Activated CD8-positive, alpha-beta T cell treated with anti-CD3 and anti-CD28 coated beads for 36 hours (primary cell): ENCODE data around the gene CCDC33. TPM values are rescaled to one million over a fixed set of nuclear protein-coding genes. Genes with fewer than 3 reads are reported as not detected.

Experiments used
- ATAC-seq: fragments of 200-7000 bp; cut with Tn5 transposase; one replicate; pipeline ENCODE4 v1.10.0; 2021; ENCODE audit warnings: mild to moderate bottlenecking, moderate library complexity
- CTCF ChIA-PET: fragments of 350-600 bp; sonication (Branson Sonifier 250); formaldehyde crosslinking; loops from one replicate; lab custom pipeline; 2021; ENCODE audit warnings: antibody characterized with exemption; lab: Charles Lee
- POLR2A ChIA-PET: fragments of 350-600 bp; sonication (Branson Sonifier 250); formaldehyde crosslinking; loops from one replicate; lab custom pipeline; 2021; ENCODE audit warnings: antibody characterized with exemption; lab: Charles Lee
- DNase-seq: peaks from one replicate; pipeline ENCODE4 v3.0.0-alpha.2; 2020
- H3K27ac Mint-ChIP-seq: one replicate; pipeline ENCODE4 v1.8.0; 2021; ENCODE audit warnings: mild to moderate bottlenecking, mixed read lengths
- H3K27me3 Mint-ChIP-seq: one replicate; pipeline ENCODE4 v1.8.0; 2021; ENCODE audit warnings: mixed read lengths
- H3K36me3 Mint-ChIP-seq: one replicate; pipeline ENCODE4 v1.8.0; 2021; ENCODE audit warnings: low read depth, mixed read lengths
- H3K4me1 Mint-ChIP-seq: one replicate; pipeline ENCODE4 v1.8.0; 2021; ENCODE audit warnings: low read depth, mixed read lengths
- H3K4me3 Mint-ChIP-seq: one replicate; pipeline ENCODE4 v1.8.0; 2021; ENCODE audit warnings: mild to moderate bottlenecking, moderate library complexity, mixed read lengths
- H3K9me3 Mint-ChIP-seq: one replicate; pipeline ENCODE4 v1.8.0; 2021; ENCODE audit warnings: mixed read lengths
- intact Hi-C: fragments of 100-400 bp; cut with micrococcal nuclease; formaldehyde crosslinking; loops from one replicate; pipeline ENCODE4 v1.10.0; 2022
- total RNA-seq, 2 experiments: library from RNA; stranded (reverse); gene quantifications; one replicate each; pipeline ENCODE4 v1.2.3, GENCODE V29; 2021
- TF ChIP-seq, protein P1 (sequence below): fragments of 200-600 bp; IDR thresholded peaks from one replicate; pipeline ENCODE4 v1.8.0; 2022; ENCODE audit warnings: antibody characterized with exemption, mild to moderate bottlenecking

The CCDC33 gene
- total RNA-seq, 2 experiments from 2014 or later, result 0.16 to 0.38 TPM

DNA sequence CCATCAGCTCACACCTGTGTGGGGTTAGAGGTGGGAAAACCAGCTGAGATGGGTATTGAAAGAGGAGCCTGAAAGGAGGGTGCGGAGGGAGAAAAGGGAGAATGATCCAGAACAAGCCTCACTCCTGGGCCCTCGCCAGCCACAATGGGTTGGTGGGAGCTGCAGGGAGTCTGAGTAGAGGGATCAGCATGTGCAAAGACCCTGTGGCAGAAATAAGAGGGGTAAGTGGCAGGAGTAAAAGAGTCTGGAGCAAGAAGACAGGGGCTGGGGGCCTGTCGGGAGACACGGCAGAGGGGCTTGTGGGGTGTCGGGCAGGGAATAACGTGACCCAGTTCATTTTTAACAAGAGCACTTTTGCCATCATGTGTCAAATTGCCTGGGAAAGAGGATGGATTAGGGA lies 34.0 kb downstream of the CCDC33 start:
- ChIA-PET CTCF (no interaction called here), POLR2A (interaction anchor here (0.5 kb wide), 1 partner anchor 16 kb away, joined by 3 read pairs; no protein-coding TSS in a partner anchor)
- DNase-seq (no peak), ATAC-seq (no peak)
- Mint-ChIP-seq H3K9me3 (no peaks in the 10 kb centered on the region), H3K27ac (no peak overlapping the region), H3K36me3 (no peaks in the 10 kb centered on the region), H3K4me3 (no peak overlapping the region), H3K27me3 (peaks cover 10% of the 10 kb centered on the region), H3K4me1 (no peaks in the 10 kb centered on the region)
- TF ChIP-seq, protein P1, sequence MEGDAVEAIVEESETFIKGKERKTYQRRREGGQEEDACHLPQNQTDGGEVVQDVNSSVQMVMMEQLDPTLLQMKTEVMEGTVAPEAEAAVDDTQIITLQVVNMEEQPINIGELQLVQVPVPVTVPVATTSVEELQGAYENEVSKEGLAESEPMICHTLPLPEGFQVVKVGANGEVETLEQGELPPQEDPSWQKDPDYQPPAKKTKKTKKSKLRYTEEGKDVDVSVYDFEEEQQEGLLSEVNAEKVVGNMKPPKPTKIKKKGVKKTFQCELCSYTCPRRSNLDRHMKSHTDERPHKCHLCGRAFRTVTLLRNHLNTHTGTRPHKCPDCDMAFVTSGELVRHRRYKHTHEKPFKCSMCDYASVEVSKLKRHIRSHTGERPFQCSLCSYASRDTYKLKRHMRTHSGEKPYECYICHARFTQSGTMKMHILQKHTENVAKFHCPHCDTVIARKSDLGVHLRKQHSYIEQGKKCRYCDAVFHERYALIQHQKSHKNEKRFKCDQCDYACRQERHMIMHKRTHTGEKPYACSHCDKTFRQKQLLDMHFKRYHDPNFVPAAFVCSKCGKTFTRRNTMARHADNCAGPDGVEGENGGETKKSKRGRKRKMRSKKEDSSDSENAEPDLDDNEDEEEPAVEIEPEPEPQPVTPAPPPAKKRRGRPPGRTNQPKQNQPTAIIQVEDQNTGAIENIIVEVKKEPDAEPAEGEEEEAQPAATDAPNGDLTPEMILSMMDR, result no peak
- intact Hi-C loops, result no loop called here

DNA sequence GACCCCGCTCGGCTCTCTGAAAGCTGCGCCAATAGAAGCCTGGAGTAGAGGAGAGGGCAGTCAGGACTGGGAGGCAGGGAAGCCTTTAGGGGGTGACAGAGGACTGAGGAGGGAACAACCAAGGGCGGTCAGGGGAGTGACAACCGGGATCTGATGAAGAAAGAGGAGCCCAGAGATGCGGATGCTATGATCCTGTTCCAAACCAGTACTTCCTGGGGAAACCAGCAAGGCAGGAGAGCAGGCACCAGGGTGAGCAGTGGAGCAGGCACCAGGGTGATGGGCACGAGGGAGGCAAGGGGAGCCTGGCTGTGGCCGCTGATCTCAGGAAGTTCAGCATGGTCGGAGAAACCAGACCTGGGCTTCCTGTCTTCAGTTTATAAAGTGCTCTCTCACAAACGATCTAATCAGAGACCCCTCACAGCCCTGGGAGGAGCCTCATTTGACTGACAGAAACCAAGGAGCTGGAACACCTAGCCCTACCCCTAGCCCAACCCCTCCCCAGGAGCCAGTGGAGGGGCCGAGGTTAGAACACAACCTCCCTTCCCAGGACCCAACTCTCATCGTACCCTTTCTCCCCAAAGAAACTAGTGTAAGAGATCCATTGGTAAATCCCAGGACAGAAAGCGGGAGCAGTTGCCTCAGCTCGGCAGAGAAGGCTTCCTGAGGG lies 34.9 kb downstream of the CCDC33 start:
- intact Hi-C loops, result no loop called here
- TF ChIP-seq, protein P1, result no peak
- CTCF ChIA-PET, result interaction anchor here (1.0 kb wide), 1 partner anchor 50 kb away, joined by 3 read pairs; no protein-coding TSS in a partner anchor
- H3K9me3 Mint-ChIP-seq, result no peaks in the 10 kb centered on the region
- DNase-seq (no peak), ATAC-seq (no peak)
- POLR2A ChIA-PET, result no interaction called here
- no peaks in the 10 kb centered on the region for H3K36me3 Mint-ChIP-seq
- no peaks in the 10 kb centered on the region for H3K4me1 Mint-ChIP-seq
- H3K27me3 Mint-ChIP-seq, result peaks cover 7% of the 10 kb centered on the region
- H3K27ac Mint-ChIP-seq, result no peak overlapping the region
- H3K4me3 Mint-ChIP-seq, result no peak overlapping the region

DNA sequence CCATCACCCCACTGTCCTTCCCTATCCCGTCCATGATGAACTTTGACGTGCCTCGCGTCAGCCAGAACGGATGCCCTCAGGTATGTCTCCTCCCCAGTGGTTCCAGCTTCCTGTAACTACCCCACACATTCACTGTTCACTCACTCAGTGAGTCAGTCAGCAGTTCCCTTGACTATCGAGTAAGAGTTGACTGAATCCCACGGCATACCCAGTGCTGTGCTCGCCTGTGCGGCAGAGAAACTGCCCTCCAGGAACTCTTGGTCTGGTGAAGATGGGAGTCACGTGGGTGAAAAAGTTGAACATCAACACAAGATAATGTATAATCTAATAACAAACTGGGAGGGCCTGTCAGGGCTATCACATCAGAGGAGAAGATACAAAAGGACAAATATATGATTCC lies 36.7 kb downstream of the CCDC33 start:
- no peak for DNase-seq
- TF ChIP-seq, protein P1, result no peak
- intact Hi-C loops, result no loop called here
- CTCF ChIA-PET, result no interaction called here
- Mint-ChIP-seq H3K36me3 (no peaks in the 10 kb centered on the region), H3K27ac (no peak overlapping the region), H3K4me3 (no peak overlapping the region), H3K9me3 (no peaks in the 10 kb centered on the region), H3K4me1 (no peaks in the 10 kb centered on the region), H3K27me3 (peaks cover 10% of the 10 kb centered on the region)
- POLR2A ChIA-PET, result no interaction called here
- ATAC-seq, result no peak

DNA sequence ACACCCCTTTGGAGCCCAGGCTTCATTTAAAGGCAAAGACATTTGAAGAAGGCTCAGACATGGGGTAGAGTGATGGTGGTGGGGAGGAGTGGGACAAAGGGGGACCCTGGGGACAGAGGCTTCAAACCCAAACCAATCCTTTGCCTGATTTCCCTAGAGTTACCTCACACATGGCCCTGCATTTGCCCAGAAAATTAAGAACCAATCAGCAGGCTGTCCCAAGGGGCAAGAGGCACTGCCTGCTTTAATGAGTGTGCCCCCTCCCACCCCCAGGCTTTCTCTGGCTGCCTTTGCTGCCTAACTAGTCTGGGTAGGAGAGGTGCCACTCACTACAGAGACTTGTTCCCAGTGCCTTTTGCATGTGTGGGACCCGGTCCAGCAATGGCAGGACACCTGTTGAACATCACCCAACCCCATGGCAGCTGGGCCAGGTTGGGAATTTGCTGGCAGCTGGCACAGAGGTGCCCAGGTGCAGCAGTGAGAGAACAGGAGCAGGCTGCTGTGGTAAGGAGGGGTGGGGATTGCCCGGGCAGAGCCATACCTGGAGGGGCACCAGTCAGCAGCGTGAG lies 38.4 kb downstream of the CCDC33 start:
- Mint-ChIP-seq H3K27ac (no peak overlapping the region), H3K4me3 (no peak overlapping the region), H3K9me3 (no peaks in the 10 kb centered on the region), H3K27me3 (peaks cover 10% of the 10 kb centered on the region), H3K4me1 (no peaks in the 10 kb centered on the region), H3K36me3 (no peaks in the 10 kb centered on the region)
- CTCF ChIA-PET, result no interaction called here
- TF ChIP-seq, protein P1, result no peak
- no peak for ATAC-seq
- POLR2A ChIA-PET, result no interaction called here
- DNase-seq, result no peak
- intact Hi-C loops, result no loop called here

DNA sequence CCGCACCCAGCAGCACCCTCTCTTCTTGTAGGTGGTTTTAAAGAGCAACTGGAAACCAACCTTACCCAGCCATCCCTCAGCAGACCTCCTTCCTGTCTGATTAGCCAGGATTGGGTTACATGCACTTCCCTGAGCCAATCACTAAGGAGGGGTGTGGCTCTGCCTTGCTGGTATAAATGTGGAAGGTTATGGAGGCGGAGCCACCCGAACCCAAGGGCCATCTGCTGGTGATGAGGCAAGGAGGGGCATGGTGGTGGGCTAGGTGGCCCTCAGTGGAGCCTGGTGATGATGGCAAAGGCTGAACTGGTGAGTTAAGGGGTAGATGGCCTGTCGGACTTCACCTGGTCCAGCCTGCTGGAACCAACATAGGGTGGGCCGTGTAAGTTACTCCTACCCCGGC lies 39.8 kb downstream of the CCDC33 start:
- CTCF ChIA-PET, result no interaction called here
- H3K4me1 Mint-ChIP-seq, result no peaks in the 10 kb centered on the region
- ATAC-seq, result peak; percentile 67
- H3K27ac Mint-ChIP-seq, result no peak overlapping the region
- peaks cover 7% of the 10 kb centered on the region for H3K27me3 Mint-ChIP-seq
- intact Hi-C loops, result no loop called here
- no peaks in the 10 kb centered on the region for H3K36me3 Mint-ChIP-seq
- POLR2A ChIA-PET, result interaction anchor here (0.6 to 0.9 kb wide), 2 partner anchors 153 to 1808 kb away, joined by 3 to 4 read pairs; no protein-coding TSS in a partner anchor
- H3K4me3 Mint-ChIP-seq, result no peak overlapping the region
- no peaks in the 10 kb centered on the region for H3K9me3 Mint-ChIP-seq
- peak; percentile 29 for DNase-seq
- TF ChIP-seq, protein P1, result no peak
